Measurements from ENCODE around the gene GPN1. TPM values are rescaled to one million over a fixed set of nuclear protein-coding genes. Genes with fewer than 3 reads are reported as not detected.
"Not testable (repeated sequence)": the region's sequence is repeated elsewhere in the genome, so short reads cannot be mapped to it uniquely, and the experiment has no call there.

GPN1 gene
- total RNA-seq (2014; rRNA removed; shearing (Covaris generic)) = 35.0 and 39.5 TPM in 2 replicates
- 24.4 and 26.3 TPM in 2 replicates for polyA plus RNA-seq (2014; cell fraction: nucleus; rRNA removed)

- DNase-seq (ENCODE audit: extremely low read depth, low read depth) = peak; percentile 86
Measured at GRCh38 chr2:27628767-27629709, at the start of gene GPN1, which contains the start of gene CCDC121. Gene GPN1 (plus strand): TSS chr2:27629050. CDS start chr2:27629059, 9 bp downstream. Gene CCDC121 (minus strand): TSS chr2:27629012. CDS start chr2:27627799, 1,213 bp downstream.

GRCh38 chr2:27581417-27582128, 47.3 kb upstream of the GPN1 start:
- no peak for DNase-seq (ENCODE audit: extremely low read depth, low read depth)

- no peak for DNase-seq (ENCODE audit: extremely low read depth, low read depth)
Measured at GRCh38 chr2:27582129-27582694, 46.6 kb upstream of the GPN1 start.

GRCh38 chr2:27582695-27583389, 46.0 kb upstream of the GPN1 start, which contains the start of gene ZNF512:
Gene ZNF512 (plus strand): TSS chr2:27583042. CDS start chr2:27583113, 71 bp downstream.
- DNase-seq (ENCODE audit: extremely low read depth, low read depth) = peak; percentile 89

GRCh38 chr2:27583390-27583915, 45.4 kb upstream of the GPN1 start:
- no peak for DNase-seq (ENCODE audit: extremely low read depth, low read depth)

- no peak for DNase-seq (ENCODE audit: extremely low read depth, low read depth)
Measured at GRCh38 chr2:27584597-27584996, 44.3 kb upstream of the GPN1 start.

- no peak for DNase-seq (ENCODE audit: extremely low read depth, low read depth)
Measured at GRCh38 chr2:27587025-27587424, 41.8 kb upstream of the GPN1 start.

GRCh38 chr2:27588308-27588707, 40.5 kb upstream of the GPN1 start:
- DNase-seq (ENCODE audit: extremely low read depth, low read depth) = no peak

GRCh38 chr2:27591745-27592144, 37.1 kb upstream of the GPN1 start:
- no peak for DNase-seq (ENCODE audit: extremely low read depth, low read depth)

GRCh38 chr2:27593240-27593639, 35.6 kb upstream of the GPN1 start:
- DNase-seq (ENCODE audit: extremely low read depth, low read depth) = no peak

- not testable (repeated sequence) for DNase-seq (ENCODE audit: extremely low read depth, low read depth)
Measured at GRCh38 chr2:27594020-27594703, 34.7 kb upstream of the GPN1 start.

GRCh38 chr2:27595412-27595811, 33.4 kb upstream of the GPN1 start:
- DNase-seq (ENCODE audit: extremely low read depth, low read depth) = not testable (repeated sequence)

GRCh38 chr2:27596627-27597026, 32.2 kb upstream of the GPN1 start:
- no peak for DNase-seq (ENCODE audit: extremely low read depth, low read depth)

GRCh38 chr2:27606611-27607010, 22.2 kb upstream of the GPN1 start:
- no peak for DNase-seq (ENCODE audit: extremely low read depth, low read depth)

- no peak for DNase-seq (ENCODE audit: extremely low read depth, low read depth)
Measured at GRCh38 chr2:27613985-27614384, 14.9 kb upstream of the GPN1 start.

- no peak for DNase-seq (ENCODE audit: extremely low read depth, low read depth)
Measured at GRCh38 chr2:27615316-27615715, 13.5 kb upstream of the GPN1 start.

- no peak for DNase-seq (ENCODE audit: extremely low read depth, low read depth)
Measured at GRCh38 chr2:27621524-27621923, 7.3 kb upstream of the GPN1 start.

GRCh38 chr2:27622921-27623384, 5.9 kb upstream of the GPN1 start:
- DNase-seq (ENCODE audit: extremely low read depth, low read depth) = no peak

GRCh38 chr2:27624943-27625342, 3.9 kb upstream of the GPN1 start:
- no peak for DNase-seq (ENCODE audit: extremely low read depth, low read depth)

Data from NCI-H460 (cell line).